ENCODE measurements around the gene ARL5A.

DNA sequence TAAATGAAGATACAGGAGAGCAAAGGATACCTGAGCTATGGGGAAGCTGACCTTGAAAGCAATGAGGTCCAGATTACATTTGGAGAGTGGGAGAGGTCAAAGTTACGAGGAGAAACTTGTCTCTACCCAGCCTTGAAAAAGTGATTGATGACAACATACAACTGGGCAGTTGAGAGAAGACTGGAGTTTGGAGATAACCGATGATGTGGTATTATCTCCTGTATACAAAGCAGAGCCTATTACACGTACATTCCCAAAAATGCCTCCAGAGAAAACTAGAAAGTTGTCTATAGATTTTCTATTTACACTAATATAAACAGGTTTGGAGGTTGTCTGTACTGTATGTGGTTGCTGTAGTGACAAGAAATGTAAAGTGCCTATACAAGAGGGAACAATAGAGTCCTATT, 28.3 kb downstream of the ARL5A start:
- TF ChIP-seq YY1 (IDR thresholded peaks at IDR 0.05; ENCODE audit: insufficient read depth, insufficient read length) (no peak), ZNF274 (IDR thresholded peaks at IDR 0.05; ENCODE audit: low read depth, low read length) (no peak)
